GM12874 (cell line): Measurements from ENCODE around the gene PRKCZ.

Experiments
- TF ChIP-seq, protein P1 (sequence below): IDR thresholded peaks from 2 replicates; pipeline ENCODE4 v1.5.1; 2011; ENCODE audit warnings: low read depth, mild to moderate bottlenecking, control low read depth, low read length, moderate library complexity; ENCODE audit not compliant: insufficient read depth

PRKCZ gene

DNA sequence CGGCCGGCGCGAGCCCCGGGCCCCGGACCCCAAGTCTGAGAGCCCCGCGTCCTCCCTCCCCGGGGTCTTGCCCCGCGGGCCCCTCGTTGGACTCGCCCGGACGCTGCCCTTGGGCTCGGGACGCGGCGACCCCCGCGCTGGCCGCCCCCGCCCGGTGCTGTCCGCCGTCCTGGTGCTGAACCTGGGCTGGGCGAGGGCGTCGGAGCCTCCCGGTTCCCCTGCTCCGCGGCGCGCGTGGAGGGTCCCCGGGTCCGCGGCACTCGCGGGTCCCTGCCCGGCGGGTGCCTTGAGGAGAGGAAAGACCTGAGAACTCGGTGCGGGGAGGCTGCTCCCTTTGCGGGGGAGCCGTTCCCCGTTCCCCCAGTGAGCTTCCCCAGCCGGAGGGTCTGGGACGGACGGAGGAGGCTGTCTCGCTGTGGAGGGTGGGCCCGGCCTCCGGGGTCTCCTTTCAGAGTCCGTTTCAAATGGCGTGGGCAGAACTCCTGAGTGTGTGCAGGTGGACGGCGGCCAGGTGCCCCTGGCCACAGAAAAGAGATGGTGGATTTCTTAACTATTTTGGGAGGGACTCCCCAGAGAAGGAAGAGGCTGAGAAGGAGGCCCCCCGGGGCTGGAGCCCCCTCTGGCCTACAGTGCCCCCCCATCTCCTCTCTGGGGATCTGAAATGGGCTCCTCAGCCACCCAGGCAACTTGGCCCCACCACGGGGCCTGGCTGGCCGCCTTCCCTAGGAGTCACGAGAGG, 30.5 kb upstream of the PRKCZ start:
- TF ChIP-seq, protein P1, sequence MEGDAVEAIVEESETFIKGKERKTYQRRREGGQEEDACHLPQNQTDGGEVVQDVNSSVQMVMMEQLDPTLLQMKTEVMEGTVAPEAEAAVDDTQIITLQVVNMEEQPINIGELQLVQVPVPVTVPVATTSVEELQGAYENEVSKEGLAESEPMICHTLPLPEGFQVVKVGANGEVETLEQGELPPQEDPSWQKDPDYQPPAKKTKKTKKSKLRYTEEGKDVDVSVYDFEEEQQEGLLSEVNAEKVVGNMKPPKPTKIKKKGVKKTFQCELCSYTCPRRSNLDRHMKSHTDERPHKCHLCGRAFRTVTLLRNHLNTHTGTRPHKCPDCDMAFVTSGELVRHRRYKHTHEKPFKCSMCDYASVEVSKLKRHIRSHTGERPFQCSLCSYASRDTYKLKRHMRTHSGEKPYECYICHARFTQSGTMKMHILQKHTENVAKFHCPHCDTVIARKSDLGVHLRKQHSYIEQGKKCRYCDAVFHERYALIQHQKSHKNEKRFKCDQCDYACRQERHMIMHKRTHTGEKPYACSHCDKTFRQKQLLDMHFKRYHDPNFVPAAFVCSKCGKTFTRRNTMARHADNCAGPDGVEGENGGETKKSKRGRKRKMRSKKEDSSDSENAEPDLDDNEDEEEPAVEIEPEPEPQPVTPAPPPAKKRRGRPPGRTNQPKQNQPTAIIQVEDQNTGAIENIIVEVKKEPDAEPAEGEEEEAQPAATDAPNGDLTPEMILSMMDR = no peak

DNA sequence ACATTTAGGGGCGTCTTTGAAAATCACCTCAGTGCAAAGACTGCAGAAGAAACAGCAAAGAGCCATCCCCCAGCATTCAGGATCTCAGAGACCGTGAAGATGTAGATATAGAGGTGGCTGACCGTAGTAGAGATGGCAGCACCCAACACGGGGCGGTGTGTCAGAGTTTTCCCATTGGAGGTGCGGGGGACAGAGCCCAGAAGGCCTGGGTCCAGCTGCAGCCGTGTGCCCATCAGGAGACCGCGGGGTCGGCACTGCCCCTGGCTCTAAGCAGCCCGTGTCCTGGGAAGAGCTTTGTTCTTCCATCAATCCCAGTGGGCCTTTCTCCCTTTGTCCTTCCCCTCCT, 29.9 kb upstream of the PRKCZ start:
- TF ChIP-seq, protein P1 = no peak

DNA sequence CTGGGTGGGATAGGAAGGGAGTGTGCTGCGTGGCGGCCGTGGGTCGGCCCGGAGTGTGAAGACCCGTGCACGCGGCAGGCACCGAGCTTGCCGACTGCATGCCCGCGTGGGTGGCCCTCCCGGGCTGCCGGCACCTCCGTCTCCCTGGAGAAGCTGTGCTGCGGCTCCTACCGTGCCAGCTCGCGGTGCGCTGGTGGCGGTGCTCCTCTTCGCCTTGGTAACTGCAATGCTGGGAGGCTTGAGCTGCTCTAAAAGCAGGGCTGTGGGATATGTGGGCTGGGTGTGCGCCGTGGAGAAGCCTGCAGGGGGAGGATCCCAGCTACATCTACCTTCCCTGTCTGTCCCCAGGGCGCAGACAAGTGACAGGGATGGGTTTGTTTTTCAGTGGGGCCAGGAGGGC, 28.7 kb upstream of the PRKCZ start:
- TF ChIP-seq, protein P1 = no peak

DNA sequence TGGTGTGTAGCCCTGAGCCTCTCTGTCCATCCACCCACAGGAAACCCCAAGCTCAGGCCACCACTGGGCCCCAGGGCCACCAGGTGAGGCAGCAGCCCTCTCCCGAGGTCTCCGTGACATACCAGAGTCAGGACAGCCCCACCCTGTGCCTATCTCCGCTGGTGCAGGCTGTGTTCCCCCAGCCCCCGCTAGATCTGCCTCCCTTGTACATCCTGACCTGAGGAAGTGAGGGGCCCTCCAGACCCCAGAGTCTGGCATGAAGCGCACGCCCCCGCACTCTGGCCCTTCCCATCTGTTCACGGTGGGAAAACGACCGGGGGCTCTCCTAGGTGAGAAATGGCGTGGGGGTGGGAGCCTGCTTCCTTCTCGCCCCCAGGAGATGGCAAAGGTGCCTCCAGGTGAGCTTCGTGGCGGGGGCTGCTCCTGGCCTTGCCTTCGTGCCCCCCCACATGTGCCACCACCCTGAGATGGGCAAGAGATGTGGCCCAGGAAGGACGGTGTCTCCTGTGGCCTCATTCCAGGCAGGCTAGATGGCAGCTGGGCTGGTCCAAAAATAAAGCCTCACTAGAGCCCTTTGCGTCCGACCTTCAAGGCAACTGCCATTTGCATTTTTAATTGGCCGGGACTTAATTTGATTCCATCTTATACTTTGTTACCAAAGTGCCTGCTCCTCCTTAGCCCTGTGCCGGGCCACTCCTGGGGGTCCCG, 28.0 kb upstream of the PRKCZ start:
- TF ChIP-seq, protein P1 = no peak

DNA sequence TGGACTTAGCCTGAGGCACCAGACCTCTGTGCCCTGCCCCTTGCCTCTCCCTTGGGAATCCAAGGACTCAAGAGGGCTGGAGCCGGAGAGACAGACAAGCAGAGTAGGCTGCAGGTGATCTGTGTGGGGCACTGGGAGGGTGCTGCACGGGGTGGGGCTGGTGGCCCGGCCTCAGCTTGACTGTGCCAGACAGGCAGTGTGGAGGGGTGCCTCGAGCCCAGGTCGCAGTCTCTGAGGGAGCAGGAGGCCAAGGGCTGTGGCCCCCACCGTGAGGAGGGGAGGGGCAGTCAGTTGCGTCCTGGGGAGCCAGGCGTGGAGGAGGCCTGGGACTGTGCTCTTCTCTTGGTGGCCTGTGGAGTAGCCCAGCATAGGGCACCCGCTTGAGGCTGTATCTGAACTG, 27.0 kb upstream of the PRKCZ start:
- TF ChIP-seq, protein P1 = no peak

DNA sequence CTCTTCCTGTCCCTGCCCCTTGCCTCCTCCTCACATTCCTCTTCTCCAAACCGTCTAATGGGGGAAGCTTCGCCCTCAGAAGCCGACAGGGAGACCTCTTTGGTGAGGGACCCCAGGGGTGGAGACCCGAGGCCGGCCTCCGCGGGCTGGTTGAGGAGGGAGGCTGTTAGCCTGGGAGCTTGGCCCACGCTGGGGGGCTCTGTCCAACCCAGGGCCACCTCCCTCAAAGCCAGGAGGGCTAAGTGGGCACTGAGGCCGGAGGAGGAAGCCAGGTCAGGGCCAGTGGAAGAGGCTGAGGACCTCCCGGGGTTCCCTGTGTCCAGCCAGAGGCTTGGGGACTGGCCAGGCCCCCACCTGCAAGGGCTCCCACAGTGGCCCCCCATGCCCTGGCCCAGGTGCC, 25.8 kb upstream of the PRKCZ start:
- TF ChIP-seq, protein P1 = no peak

DNA sequence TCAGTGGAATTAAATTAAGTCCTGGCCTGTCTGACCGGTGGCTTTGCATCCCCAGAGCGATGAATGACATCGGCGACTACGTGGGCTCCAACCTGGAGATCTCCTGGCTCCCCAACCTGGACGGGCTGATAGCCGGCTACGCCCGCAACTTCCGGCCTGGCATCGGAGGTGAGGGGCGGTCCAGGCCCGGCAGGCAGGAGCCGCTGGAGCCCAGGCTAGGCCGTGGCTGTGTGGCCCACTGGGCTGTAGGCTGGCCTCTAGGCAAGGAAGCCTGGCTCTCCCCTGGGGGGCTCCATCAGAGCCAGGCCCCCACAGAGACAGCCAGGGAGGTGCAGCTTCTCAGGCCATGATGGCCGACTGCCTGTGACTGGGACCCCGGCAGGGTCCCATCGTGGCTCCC, 25.3 kb upstream of the PRKCZ start:
- TF ChIP-seq, protein P1 = no peak
